Endometrial microvascular endothelial cells (primary cell): ENCODE measurements around the gene ACOX1. TPM values are rescaled to one million over a fixed set of nuclear protein-coding genes. Genes with fewer than 3 reads are reported as not detected.

Experiments used
- in situ Hi-C: cut with HindIII; loops from 2 replicates; pipeline ENCODE4 v1.10.0; 2017; ENCODE audit warnings: low sequenced_read_pairs, low pct_unique_long_range_greater_than_20kb; ENCODE audit errors: inconsistent ontology term
- total RNA-seq: library from RNA; depleted of rRNA; stranded (reverse); fragments of >200 nt; gene quantifications from one replicate; pipeline ENCODE4 v1.2.3, GENCODE V29; 2015; ENCODE audit errors: inconsistent ontology term

Gene ACOX1
- total RNA-seq, 1 donor from 2014 or later, result 41.9 TPM

- in situ Hi-C loops, result no loop called here
Observed at GRCh38 chr17:76009969-76010661, 31.1 kb upstream of the ACOX1 start.

DNA sequence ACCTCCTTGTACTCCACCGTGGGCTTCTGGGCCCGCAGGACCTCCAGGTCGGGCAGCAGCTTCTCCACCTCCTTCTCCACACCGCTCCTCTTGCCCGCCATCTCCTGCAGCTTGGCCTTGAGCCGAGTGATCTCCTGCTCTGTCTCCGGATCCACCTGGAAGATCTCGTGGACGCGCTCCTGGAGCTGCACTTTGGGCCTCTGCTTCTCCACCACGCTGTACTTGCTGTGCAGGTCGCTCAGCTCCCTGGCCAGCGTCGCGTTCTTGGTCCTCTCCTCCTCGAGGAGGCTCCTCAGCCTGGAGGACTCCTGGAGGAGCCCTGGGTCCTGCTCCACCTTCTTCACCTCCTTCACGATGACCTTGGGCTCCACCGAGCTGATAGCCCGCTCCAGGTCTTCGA lies 30.5 kb upstream of the ACOX1 start:
- in situ Hi-C loops, result no loop called here

GRCh38 chr17:76008630-76009425 lies 29.9 kb upstream of the ACOX1 start:
- in situ Hi-C loops, result no loop called here

GRCh38 chr17:76008208-76008607 lies 29.2 kb upstream of the ACOX1 start:
- in situ Hi-C loops, result no loop called here

GRCh38 chr17:76007850-76008165 lies 28.8 kb upstream of the ACOX1 start:
- in situ Hi-C loops, result no loop called here

- in situ Hi-C loops, result no loop called here
Observed at GRCh38 chr17:76007131-76007849, 28.3 kb upstream of the ACOX1 start.

- in situ Hi-C loops, result no loop called here
Observed at GRCh38 chr17:76005263-76006149, 26.5 kb upstream of the ACOX1 start.

- in situ Hi-C loops, result no loop called here
Observed at GRCh38 chr17:76004750-76005262, 25.8 kb upstream of the ACOX1 start.

- in situ Hi-C loops, result no loop called here
Observed at GRCh38 chr17:76003915-76004314, 24.9 kb upstream of the ACOX1 start.

DNA sequence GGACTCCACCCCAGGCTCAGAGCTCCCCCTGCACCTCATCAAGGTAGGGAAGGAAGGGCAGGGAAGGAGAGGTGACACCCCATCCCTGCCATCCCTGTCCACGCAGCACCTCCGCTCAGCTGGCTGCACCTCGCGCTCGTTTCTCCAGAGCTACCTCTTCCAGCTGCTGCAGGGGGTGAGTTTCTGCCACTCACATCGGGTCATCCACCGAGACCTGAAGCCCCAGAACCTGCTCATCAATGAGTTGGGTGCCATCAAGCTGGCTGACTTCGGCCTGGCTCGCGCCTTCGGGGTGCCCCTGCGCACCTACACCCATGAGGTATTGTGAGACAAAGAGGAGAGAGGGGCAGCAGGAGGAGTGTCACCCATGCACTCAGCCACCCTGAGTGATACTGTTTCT lies 23.1 kb upstream of the ACOX1 start:
- in situ Hi-C loops, result no loop called here

GRCh38 chr17:76000755-76001521 lies 22.0 kb upstream of the ACOX1 start, which contains the start of gene CDK3:
CDK3 (plus strand) TSS chr17:76000855; CDS start chr17:76001426, 571 bp downstream.
- in situ Hi-C loops, result no loop called here

GRCh38 chr17:76000016-76000754 lies 21.2 kb upstream of the ACOX1 start:
- in situ Hi-C loops, result no loop called here

GRCh38 chr17:75998327-75998795 lies 19.4 kb upstream of the ACOX1 start:
- in situ Hi-C loops, result no loop called here

- in situ Hi-C loops, result no loop called here
Observed at GRCh38 chr17:75996665-75997590, 18.0 kb upstream of the ACOX1 start.

- in situ Hi-C loops, result no loop called here
Observed at GRCh38 chr17:75995385-75995925, 16.5 kb upstream of the ACOX1 start.

- in situ Hi-C loops, result no loop called here
Observed at GRCh38 chr17:75994802-75995370, 15.9 kb upstream of the ACOX1 start.
